MM.1S (cell line): ENCODE data around the gene TNP2.

Experiments used
- DNase-seq: peaks from one replicate; pipeline ENCODE4 v3.0.0-alpha.2; 2015
- H2AFZ ChIP-seq: fragments of 300-600 bp; sonication (generic); 2 replicates; pipeline ENCODE4 v1.6.0; 2016; ENCODE audit warnings: antibody characterized with exemption, low read length
- H3F3A ChIP-seq: fragments of 300-600 bp; sonication (generic); 2 replicates; pipeline ENCODE4 v1.6.1; 2016; ENCODE audit warnings: mild to moderate bottlenecking, antibody characterized with exemption, low read length, moderate library complexity, mixed read lengths; ENCODE audit not compliant: insufficient read depth
- H3K27ac ChIP-seq: fragments of 300-600 bp; sonication (generic); 2 replicates; pipeline ENCODE4 v1.5.1; 2016; ENCODE audit warnings: mild to moderate bottlenecking, low read length
- H3K27me3 ChIP-seq: fragments of 300-600 bp; sonication (generic); replicated peaks from 2 replicates; pipeline ENCODE4 v1.6.0; 2016; ENCODE audit warnings: low read length; ENCODE audit not compliant: insufficient read depth
- H3K36me3 ChIP-seq: fragments of 300-600 bp; sonication (generic); replicated peaks from 2 replicates; pipeline ENCODE4 v1.6.1; 2016; ENCODE audit warnings: mild to moderate bottlenecking, low read length, mixed read lengths; ENCODE audit not compliant: insufficient read depth
- H3K4me1 ChIP-seq: fragments of 300-600 bp; sonication (generic); 2 replicates; pipeline ENCODE4 v1.6.1; 2016; ENCODE audit warnings: low read length, mixed read lengths
- H3K4me2 ChIP-seq: fragments of 300-600 bp; sonication (generic); 2 replicates; pipeline ENCODE4 v1.6.0; 2016; ENCODE audit warnings: low read depth, low read length
- H3K4me3 ChIP-seq: fragments of 300-600 bp; sonication (generic); 2 replicates; pipeline ENCODE4 v1.5.1; 2016; ENCODE audit warnings: low read length, mixed read lengths
- H3K79me2 ChIP-seq: fragments of 300-600 bp; sonication (generic); 2 replicates; pipeline ENCODE4 v1.6.1; 2016; ENCODE audit warnings: mixed run types, low read length, mixed read lengths
- H3K9ac ChIP-seq: fragments of 300-600 bp; sonication (generic); 2 replicates; pipeline ENCODE4 v1.6.1; 2016; ENCODE audit warnings: low read length, mixed read lengths
- H3K9me2 ChIP-seq: fragments of 300-600 bp; sonication (generic); replicated peaks from 2 replicates; pipeline ENCODE4 v1.6.1; 2016; ENCODE audit warnings: mild to moderate bottlenecking, low read length, mixed read lengths; ENCODE audit not compliant: insufficient read depth
- H3K9me3 ChIP-seq: fragments of 300-600 bp; sonication (generic); replicated peaks from 2 replicates; pipeline ENCODE4 v1.6.1; 2016; ENCODE audit warnings: mild to moderate bottlenecking, low read length, mixed read lengths; ENCODE audit not compliant: insufficient read depth
- H4K20me1 ChIP-seq: fragments of 300-600 bp; sonication (generic); 2 replicates; pipeline ENCODE4 v1.6.1; 2016; ENCODE audit warnings: mild to moderate bottlenecking, low read length, moderate library complexity, mixed read lengths; ENCODE audit not compliant: insufficient read depth
- CTCF ChIP-seq: fragments of 300-600 bp; sonication (generic); IDR thresholded peaks from 2 replicates; pipeline ENCODE4 v1.5.1; 2016; ENCODE audit warnings: antibody characterized with exemption, low read length, mixed read lengths
- EZH2 ChIP-seq: fragments of 300-600 bp; sonication (generic); optimal IDR thresholded peaks from 2 replicates; pipeline ENCODE3; 2017; ENCODE audit warnings: low read depth, mild to moderate bottlenecking, antibody characterized with exemption, low read length, mixed read lengths
- EZH2phosphoT487 ChIP-seq: fragments of 300-600 bp; sonication (generic); IDR thresholded peaks from 2 replicates; pipeline ENCODE4 v1.6.1; 2018; ENCODE audit warnings: antibody characterized with exemption, low read length

Gene TNP2

GRCh38 chr16:11219178-11219577 is 49.9 kb downstream of the TNP2 start:
- Histone ChIP-seq H3K79me2 (no peaks in the 10 kb centered on the region), H3K9me3 (no peaks in the 10 kb centered on the region), H3K9ac (no peak overlapping the region), H3K27me3 (0 out of 2 replicates have a peak, but pooled peaks cover 3% of the 10 kb centered on the region), H3F3A (no peaks in the 10 kb centered on the region), H3K36me3 (no peaks in the 10 kb centered on the region), H3K27ac (no peak overlapping the region), H3K4me2 (no peak overlapping the region), H2AFZ (no peak overlapping the region), H3K9me2 (no peaks in the 10 kb centered on the region), H3K4me1 (0 out of 2 replicates have a peak, but pooled peaks cover 3% of the 10 kb centered on the region), H4K20me1 (no peaks in the 10 kb centered on the region), H3K4me3 (no peak overlapping the region)
- TF ChIP-seq EZH2phosphoT487 = no peak
- no peak for TF ChIP-seq CTCF
- no peak for TF ChIP-seq EZH2
- no peak for DNase-seq

GRCh38 chr16:11218604-11218962 is 50.5 kb downstream of the TNP2 start:
- H3K9me3 ChIP-seq = no peaks in the 10 kb centered on the region
- DNase-seq = no peak

More at GRCh38 chr16:11218604-11218962, 50.5 kb downstream of the TNP2 start:
- Histone ChIP-seq H3K27ac (no peak overlapping the region), H2AFZ (no peak overlapping the region), H3F3A (no peaks in the 10 kb centered on the region), H3K79me2 (no peaks in the 10 kb centered on the region), H3K9ac (no peak overlapping the region), H3K4me2 (no peak overlapping the region), H3K36me3 (no peaks in the 10 kb centered on the region), H3K4me3 (no peak overlapping the region), H3K9me2 (no peaks in the 10 kb centered on the region), H3K27me3 (0 out of 2 replicates have a peak, but pooled peaks cover 3% of the 10 kb centered on the region), H3K4me1 (0 out of 2 replicates have a peak, but pooled peaks cover 3% of the 10 kb centered on the region), H4K20me1 (no peaks in the 10 kb centered on the region)
- TF ChIP-seq CTCF (peak; percentile 65), EZH2phosphoT487 (no peak)
